Measurements from ENCODE around the gene DCBLD2.

- no peak for TF ChIP-seq YY1 (IDR thresholded peaks at IDR 0.05; ENCODE audit: low read depth)
- no peak for TF ChIP-seq MAX (IDR thresholded peaks at IDR 0.05; ENCODE audit: low read depth)
- TF ChIP-seq USF2 (IDR thresholded peaks at IDR 0.05; ENCODE audit: borderline replicate concordance, low read depth, low read length): no peak
- no peak for TF ChIP-seq TCF12 (IDR thresholded peaks at IDR 0.05)
- TF ChIP-seq CTCF (IDR thresholded peaks at IDR 0.05): no peak
- TF ChIP-seq POLR2AphosphoS5 (IDR thresholded peaks at IDR 0.05; ENCODE audit: low read depth, low read length): no peak; the same call in 1 of the 2 replicates
- TF ChIP-seq EP300 (IDR thresholded peaks at IDR 0.05; ENCODE audit: borderline replicate concordance in 1 of 2, low read depth in 1 of 2, low read length in 1 of 2): no peak
- no peak for TF ChIP-seq REST (IDR thresholded peaks at IDR 0.05; ENCODE audit: low read depth, low read length)
- no peak for TF ChIP-seq SIN3A (IDR thresholded peaks at IDR 0.05; ENCODE audit: borderline replicate concordance, low read depth, low read length)
- TF ChIP-seq RFX5 (IDR thresholded peaks at IDR 0.05; ENCODE audit: low read length): no peak
- no peak for TF ChIP-seq MXI1 (IDR thresholded peaks at IDR 0.05; ENCODE audit: low read depth, low read length)
- TF ChIP-seq SMC3 (IDR thresholded peaks at IDR 0.05; ENCODE audit: low read depth, low read length): no peak
- no peak for TF ChIP-seq EZH2phosphoT487 (IDR thresholded peaks at IDR 0.05; ENCODE audit: borderline replicate concordance, low read depth)
These were observed 102.0 kb downstream of the DCBLD2 start for GRCh38 chr3:98799479-98799878.
